Activated CD4-positive, alpha-beta T cell treated with anti-CD3 and anti-CD28 coated beads for 4 hours (primary cell): ENCODE measurements around the gene MIPOL1.
"Not testable (repeated sequence)": the region's sequence is repeated elsewhere in the genome, so short reads cannot be mapped to it uniquely, and the experiment has no call there.

Source experiments
- DNase-seq, 2 donors: peaks; one replicate each; pipeline ENCODE4 v3.0.0-alpha.2; 2020

Gene MIPOL1

DNA sequence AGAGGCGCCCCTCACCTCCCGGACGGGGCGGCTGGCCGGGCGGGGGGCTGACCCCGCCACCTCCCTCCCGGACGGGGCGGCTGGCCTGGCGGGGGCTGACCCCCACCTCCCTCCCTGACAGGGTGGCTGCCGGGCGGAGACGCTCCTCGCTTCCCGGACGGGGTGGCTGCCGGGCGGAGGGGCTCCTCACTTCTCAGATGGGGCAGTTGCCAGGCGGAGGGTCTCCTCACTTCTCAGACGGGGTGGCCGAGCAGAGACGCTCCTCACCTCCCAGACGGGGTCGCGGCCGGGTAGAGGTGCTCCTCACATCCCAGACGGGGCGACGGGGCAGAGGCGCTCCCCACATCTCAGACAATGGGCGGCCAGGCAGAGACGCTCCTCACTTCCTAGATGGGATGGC, 357.9 kb downstream of the MIPOL1 start:
- DNase-seq: not testable (repeated sequence)

GRCh38 chr14:37558740-37559139, 361.0 kb downstream of the MIPOL1 start:
- no peak for DNase-seq

- no peak for DNase-seq
Observed at GRCh38 chr14:37559386-37559785, 361.6 kb downstream of the MIPOL1 start.

- no peak for DNase-seq
Observed at GRCh38 chr14:37563189-37563588, 365.5 kb downstream of the MIPOL1 start.

GRCh38 chr14:37565550-37565949, 367.8 kb downstream of the MIPOL1 start:
- DNase-seq: no peak

DNA sequence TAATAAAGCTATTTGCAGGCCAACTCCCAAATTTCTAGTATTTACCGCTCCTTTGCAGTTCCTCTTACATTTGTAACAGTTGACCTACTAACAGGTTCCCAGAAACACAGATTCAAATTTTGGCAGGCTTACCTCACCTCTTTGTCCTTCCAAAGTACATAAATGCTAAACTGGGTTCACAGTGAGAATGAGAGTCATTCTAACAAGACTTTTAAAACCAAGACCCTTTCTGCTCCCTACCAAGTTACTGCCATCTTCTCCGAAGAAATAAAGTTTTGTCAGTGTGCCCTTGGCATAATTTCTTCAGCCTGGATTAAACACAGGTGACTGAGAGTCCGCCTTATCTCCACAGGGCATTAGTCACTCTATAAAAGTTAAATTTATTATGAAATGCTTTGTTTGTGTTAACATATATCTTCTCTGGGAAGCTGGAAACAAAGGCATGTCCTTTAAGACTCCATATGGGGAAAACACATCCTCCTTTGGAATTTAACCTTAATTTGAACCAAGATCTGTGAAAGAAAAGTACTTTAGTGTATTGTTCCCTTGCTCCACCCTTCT, 369.2 kb downstream of the MIPOL1 start:
- DNase-seq: no peak

DNA sequence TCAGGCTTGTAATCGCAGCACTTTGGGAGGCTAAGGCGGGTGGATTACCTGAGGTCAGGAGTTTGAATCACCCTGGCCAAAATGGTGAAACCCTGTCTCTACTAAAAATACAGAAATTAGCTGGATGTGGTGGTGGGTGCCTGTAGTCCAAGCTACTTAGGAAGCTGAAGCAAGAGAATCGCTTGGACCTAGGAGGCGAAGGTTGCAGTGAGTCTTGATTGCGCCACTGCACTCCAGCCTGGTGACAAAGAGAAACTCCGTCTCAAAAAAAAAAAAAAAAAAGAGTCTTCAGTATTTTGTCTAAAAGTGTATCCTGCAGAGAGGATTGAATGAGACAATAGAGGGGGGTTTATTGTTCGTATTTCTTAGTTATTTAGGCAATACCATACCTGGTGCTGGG, 372.0 kb downstream of the MIPOL1 start:
- no peak for DNase-seq

DNA sequence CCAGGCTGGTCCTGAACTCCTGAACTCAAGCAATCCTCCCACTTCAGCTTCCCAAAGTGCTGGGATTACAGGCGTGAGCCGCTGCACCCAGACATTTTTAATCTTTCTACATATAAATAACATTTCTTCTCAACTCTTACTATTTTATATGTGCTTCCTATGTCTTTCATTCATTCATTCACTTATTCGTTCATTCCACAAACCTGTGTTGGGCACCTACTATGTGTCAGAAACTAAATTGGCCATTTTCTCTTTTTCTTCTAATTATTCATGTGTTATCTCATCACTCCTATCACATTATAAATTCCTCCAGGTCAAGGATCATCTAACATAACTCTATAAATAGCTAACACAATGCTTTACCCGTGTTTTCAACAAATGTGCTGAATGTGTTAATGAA, 373.7 kb downstream of the MIPOL1 start:
- DNase-seq: no peak

- no peak for DNase-seq
Observed at GRCh38 chr14:37573356-37573755, 375.6 kb downstream of the MIPOL1 start.

- no peak for DNase-seq
Observed at GRCh38 chr14:37579274-37579673, 381.5 kb downstream of the MIPOL1 start.

DNA sequence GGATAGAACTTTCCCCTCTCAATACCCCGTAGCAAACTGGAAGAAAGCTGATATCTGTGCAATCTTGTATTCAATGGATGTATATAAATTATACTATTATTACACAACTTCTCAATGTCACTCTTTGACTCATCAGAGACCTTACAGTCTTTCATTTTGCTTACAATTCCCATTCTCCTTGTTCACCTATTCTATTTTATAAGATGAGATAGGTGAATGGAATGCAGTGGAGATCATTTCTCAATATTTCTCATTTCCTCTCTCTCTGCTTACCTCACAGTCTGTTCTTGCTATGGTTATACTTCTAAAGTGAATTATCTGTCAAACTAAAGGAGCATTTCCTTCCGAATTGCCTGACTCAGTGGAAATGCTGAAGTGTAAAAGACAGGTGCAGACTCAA, 382.4 kb downstream of the MIPOL1 start:
- no peak for DNase-seq

- no peak for DNase-seq
Observed at GRCh38 chr14:37583358-37584210, 385.8 kb downstream of the MIPOL1 start.

- no peak for DNase-seq
Observed at GRCh38 chr14:37584211-37585100, 386.7 kb downstream of the MIPOL1 start.

- DNase-seq: no peak
Observed at GRCh38 chr14:37585101-37585511, 387.4 kb downstream of the MIPOL1 start.

- no peak for DNase-seq
Observed at GRCh38 chr14:37585971-37586796, 388.4 kb downstream of the MIPOL1 start.

GRCh38 chr14:37586797-37587130, 389.0 kb downstream of the MIPOL1 start:
- no peak for DNase-seq

GRCh38 chr14:37587131-37587803, 389.5 kb downstream of the MIPOL1 start:
- DNase-seq: no peak

GRCh38 chr14:37587881-37588666, 390.3 kb downstream of the MIPOL1 start:
- DNase-seq: no peak

GRCh38 chr14:37588667-37588955, 390.9 kb downstream of the MIPOL1 start:
- DNase-seq: no peak

DNA sequence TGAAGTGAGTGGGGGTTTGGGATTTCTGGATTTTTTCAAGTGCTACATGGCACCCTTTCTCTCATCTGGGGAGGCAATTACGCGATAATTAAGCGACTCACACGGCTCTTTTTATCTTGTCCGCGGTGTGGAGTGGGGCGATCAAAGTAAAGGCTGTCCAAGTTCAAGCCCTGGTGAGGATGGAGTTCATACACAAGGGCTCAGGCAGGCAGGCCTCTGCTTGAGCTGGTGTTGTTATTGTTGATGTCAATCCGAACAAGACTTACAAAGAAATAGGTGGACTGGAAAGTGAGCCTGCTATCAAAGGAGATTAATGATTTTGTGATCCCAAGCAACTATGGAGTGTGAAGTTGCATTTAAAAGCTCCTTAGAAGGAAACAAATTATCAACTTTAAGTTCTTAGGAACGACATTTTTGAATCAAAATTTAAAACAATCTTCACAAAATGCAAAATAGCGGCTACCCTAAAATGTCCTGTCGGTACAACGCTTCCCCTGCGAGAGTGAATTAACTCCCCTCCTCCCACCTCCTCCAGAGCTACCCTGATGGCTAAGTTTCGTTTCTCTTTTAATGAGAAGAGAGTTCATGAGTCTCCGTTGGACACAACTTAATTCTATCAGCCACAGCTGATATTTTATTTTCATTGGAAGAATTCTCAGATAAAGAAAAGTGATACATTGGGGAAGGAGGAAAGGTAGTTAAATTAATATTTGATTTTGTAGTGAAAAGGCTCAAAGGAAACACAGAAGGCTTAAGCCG, 391.4 kb downstream of the MIPOL1 start:
- DNase-seq: no peak
